GM19455 (cell line): ENCODE data around the gene CCL4L2.
"Not testable (repeated sequence)": the region's sequence is repeated elsewhere in the genome, so short reads cannot be mapped to it uniquely, and the experiment has no call there.

Source experiments
- ATAC-seq: cut with Tn5 transposase; IDR thresholded peaks from one replicate; pipeline ENCODE4 v1.9.1; 2021; ENCODE audit not compliant: unreplicated experiment

Gene CCL4L2

GRCh38 chr17:36219556-36219955, 8.7 kb downstream of the CCL4L2 start:
- not testable (repeated sequence) for ATAC-seq

GRCh38 chr17:36220737-36221580, 10.1 kb downstream of the CCL4L2 start:
- not testable (repeated sequence) for ATAC-seq

- ATAC-seq = not testable (repeated sequence)
Observed at GRCh38 chr17:36221581-36222100, 10.8 kb downstream of the CCL4L2 start.

- ATAC-seq = not testable (repeated sequence)
Observed at GRCh38 chr17:36222967-36223366, 12.1 kb downstream of the CCL4L2 start.

- ATAC-seq = not testable (repeated sequence)
Observed at GRCh38 chr17:36229644-36230043, 18.8 kb downstream of the CCL4L2 start.

- not testable (repeated sequence) for ATAC-seq
Observed at GRCh38 chr17:36242046-36242445, 31.2 kb downstream of the CCL4L2 start.
